Fibroblast of peridontal ligament (primary cell): ENCODE results near the gene SH3GL3.
A peak's percentile ranks its signal among the peaks of the same experiment; 100 is the strongest.

Experiments
- DNase-seq: peaks from one replicate; pipeline ENCODE4 v3.0.0-alpha.2; 2010; ENCODE audit errors: extremely low read depth

The SH3GL3 gene

DNA sequence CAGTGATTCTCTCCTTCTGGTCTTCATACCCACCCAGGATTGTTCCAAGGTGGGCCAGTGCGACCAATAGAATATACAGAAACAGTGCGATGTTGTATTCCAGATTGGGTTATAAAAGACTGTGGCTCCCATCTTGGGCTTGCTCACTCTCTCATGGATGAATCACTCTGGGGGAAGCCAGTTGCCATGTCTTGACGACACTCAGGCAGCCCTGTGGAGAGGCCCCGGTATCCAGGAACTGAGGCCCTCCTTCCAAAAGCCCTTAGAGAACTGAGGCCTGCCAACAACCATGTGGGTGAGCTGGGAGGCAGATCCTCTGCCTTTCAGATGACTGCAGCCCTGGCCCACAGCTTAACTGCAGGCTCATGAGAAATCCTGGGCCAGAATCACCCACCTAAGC, 57.2 kb downstream of the SH3GL3 start:
- no peak for DNase-seq

DNA sequence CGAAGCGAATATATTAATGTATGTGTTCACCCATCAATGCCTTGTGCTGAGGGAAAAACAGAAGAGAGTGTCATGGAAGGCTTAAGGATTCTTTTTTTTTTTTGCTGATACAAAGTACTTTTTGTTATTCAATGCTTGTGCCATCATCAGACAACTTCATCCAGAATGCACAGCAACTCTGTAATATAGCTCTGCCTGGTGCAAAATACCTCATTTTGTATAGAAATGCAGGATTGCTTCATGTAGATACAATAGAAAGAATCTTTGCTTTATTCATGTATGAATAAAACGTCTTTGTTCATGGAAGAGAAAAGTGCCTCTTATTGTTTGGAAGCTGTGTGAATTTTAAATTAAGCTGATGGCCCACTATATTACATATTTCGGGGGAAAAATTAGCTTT, 62.9 kb downstream of the SH3GL3 start:
- no peak for DNase-seq

- no peak for DNase-seq
Observed at GRCh38 chr15:83512459-83512858, 65.3 kb downstream of the SH3GL3 start.

- DNase-seq = no peak
Observed at GRCh38 chr15:83514584-83514983, 67.4 kb downstream of the SH3GL3 start.

- DNase-seq = no peak
Observed at GRCh38 chr15:83515164-83515563, 68.0 kb downstream of the SH3GL3 start.

DNA sequence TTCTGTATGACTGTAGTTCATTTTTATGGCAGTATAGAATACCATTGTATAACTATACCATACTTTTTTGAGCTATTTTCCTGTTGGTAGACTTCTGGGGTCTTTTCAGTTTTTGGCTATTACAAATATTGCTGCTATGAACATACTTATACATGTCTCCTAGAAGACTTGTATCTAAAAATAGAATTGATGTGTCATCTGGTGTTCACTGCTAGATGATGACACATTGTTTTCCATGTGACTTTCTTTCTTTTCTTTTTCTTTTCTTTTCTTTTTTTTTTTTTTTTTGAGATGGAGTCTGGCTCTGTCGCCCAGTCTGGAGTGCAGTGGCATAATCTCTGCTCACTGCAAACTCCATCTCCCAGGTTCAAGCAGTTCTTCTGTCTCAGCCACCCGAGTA, 69.8 kb downstream of the SH3GL3 start:
- DNase-seq = no peak

- DNase-seq = no peak
Observed at GRCh38 chr15:83526319-83526718, 79.2 kb downstream of the SH3GL3 start.

GRCh38 chr15:83533410-83533962, 86.3 kb downstream of the SH3GL3 start:
- DNase-seq = no peak

DNA sequence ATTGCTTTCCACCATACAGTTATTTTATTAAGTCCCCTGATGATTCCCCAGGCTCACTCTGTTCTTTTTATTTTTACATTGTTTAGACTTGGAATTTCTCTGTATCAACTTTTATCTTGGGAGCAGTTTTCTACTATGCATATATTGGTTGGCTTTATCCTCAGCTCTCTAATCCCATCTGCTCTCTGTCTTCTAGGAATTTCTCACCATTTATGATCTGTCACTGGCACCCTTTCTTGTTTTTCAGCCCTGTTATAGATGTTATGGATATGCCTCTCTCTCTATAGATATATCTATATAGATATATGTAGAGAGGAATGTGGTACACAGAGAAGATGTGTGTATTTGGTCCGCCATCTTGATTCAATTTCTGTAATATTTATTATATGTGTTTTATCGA, 90.5 kb downstream of the SH3GL3 start:
- no peak for DNase-seq

- no peak for DNase-seq
Observed at GRCh38 chr15:83538682-83539081, 91.5 kb downstream of the SH3GL3 start.

DNA sequence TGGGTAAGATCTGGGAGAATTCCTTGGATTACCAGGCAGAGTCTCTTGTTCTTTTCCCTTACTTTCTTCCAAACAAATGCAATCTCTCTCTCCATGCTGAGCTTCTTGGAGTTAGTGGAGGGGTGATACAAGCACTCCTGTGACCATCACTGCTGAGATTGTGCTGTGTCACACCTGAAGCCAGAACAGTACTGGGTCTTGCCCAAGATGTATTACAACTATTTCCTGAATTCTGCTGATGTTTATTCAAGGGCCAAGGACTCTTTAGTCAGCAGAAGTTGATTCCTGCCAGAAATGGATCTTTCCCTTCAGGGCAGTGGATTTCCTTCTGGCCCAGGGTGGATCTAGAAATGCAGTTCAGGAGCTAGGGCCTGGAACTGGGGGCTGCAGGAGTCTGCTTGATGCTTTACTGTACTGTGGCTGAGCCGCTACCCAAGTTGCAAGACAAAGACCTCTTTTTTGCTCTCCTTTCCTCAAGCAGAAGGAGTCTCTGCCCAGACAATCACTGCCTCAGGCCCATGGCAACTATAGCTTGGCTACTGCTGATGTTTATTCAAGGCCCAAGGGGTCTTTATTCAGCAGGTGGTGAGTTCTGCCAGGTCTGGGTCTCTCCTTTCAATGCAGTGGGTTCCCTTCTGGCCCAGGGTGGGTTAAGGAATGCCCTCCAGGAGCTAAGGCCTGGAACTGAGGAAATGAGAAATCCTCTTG, 98.8 kb downstream of the SH3GL3 start:
- DNase-seq = no peak

DNA sequence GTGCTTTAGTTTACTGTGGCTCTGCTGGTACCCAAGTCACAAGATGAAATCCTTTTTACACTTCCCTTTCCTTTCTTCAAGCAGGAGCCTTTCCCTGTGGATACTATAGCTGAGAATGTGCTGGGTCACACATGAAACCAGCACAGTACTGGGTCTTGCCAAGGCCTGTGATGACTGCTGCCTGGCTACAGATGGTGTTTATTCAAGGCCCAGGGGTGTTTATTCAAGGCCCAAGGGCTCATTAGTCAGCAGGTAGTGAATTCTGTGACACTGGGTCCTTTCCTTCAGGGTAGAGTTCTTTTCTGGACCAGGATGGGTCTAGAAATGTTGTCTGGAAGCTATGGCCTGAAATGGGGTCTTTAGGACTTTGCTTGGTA, 99.4 kb downstream of the SH3GL3 start:
- DNase-seq = no peak

GRCh38 chr15:83547168-83547567, 100.0 kb downstream of the SH3GL3 start:
- DNase-seq = no peak

DNA sequence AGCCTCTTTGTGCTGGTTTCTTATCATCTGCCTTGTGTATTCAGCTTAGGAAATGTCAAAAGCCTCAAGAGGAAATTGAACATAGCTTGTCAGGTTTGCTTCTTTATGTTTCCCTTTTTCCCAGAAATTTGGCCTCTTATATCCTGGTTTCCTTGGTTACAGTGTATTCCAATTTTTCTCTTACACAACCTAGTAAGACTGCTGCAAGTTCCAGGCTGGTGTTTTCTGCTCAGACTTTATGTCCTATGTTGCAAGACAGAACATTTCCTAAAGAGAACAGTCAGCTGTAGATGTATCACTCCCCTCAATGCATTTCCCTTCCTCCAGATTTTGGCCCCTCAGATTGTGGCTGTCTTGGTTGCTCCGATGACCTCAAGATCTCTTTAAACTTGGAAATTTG, 102.5 kb downstream of the SH3GL3 start:
- DNase-seq = no peak

- DNase-seq = no peak
Observed at GRCh38 chr15:83554558-83554957, 107.4 kb downstream of the SH3GL3 start.

DNA sequence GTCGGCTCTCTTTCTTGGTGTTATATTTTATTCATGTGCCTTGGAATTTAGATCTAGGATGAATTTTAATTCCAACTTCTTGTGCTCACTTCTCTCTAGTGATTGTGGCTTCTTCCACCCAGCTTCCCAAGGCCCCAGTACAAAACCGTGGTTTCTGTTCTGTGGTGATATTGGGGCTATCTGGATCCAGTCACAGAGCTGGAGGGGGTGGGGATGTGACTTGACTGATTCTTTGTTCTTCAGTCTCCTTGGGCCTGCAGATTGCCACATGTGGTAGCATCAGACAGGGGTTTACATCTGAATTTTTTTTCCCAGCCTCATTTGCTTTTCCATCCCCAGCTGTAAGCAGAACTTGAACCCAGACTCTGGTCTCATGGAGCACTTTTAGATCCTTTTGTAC, 108.2 kb downstream of the SH3GL3 start:
- DNase-seq = no peak

DNA sequence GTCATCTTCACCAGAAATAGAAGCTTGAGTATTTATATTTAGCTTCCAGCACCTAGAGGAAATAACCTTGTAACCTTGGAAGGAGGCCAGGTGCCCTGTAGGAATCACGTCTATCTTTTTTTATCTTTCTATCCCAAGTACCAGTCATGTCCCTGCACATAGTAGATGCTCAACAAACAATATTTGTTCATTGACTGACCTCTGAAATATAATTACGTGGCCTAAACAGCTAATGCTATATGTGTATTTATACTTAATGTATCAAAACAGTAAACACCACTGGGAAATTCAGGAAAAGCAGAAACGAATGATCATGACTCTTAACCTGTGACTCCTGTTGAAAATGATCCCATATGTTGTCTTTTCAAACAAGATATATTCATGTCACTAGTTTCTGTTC, 108.9 kb downstream of the SH3GL3 start:
- no peak for DNase-seq

GRCh38 chr15:83556754-83557153, 109.6 kb downstream of the SH3GL3 start:
- no peak for DNase-seq

DNA sequence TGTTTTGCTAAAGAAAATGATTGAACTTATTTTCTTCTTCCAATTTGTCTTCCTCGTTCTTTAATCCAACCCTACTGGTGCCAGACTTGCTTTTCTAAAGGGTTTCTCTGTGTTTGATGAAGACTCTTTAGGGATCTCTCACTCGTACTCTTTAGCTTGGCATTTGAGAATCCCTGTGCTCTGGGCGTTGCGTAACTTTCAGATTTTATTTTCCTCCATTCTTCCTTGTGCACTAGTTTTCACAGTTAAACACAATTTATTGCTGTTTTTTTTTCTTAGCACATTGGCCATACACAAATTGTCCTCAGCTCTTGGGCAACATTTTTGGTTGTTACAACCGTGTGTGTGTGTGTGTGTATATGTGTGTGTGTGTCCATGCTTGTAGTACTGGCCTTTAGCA, 111.0 kb downstream of the SH3GL3 start:
- DNase-seq = no peak

GRCh38 chr15:83559310-83559966, 112.3 kb downstream of the SH3GL3 start:
- peak; percentile 74 for DNase-seq

GRCh38 chr15:83561661-83562060, 114.5 kb downstream of the SH3GL3 start:
- DNase-seq = no peak

- DNase-seq = no peak
Observed at GRCh38 chr15:83565138-83565537, 118.0 kb downstream of the SH3GL3 start.

DNA sequence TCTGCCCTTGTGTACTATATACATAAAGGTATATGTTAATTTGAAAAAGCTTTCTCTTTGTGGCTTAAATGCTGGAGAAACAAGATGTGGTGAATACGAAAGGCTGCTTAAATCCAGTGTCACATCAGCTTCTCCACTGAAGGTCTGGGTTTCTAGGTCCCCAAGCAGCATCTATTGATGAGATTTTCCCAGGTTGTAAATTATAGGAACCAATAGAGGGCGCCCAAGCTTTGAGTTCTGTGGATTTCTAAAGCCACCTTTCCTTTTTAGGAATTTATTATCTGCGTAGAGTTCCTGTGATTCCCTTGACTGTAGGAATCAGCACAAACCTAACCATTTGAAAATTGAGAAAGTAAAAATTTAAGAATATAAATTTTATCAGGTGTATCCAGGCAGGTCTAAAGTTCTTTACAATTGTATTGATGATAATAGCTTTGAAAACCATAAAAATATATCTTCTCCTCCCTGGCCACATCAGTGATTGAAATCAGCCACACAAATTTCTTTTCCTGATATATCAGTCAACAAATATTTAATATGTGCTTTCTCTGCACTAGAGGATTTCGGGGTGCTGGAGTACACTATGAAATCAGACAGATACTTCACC, 118.5 kb downstream of the SH3GL3 start:
- peak; percentile 36 for DNase-seq
